ENCODE measurements around the gene CA14.
"Not testable (repeated sequence)": the region's sequence is repeated elsewhere in the genome, so short reads cannot be mapped to it uniquely, and the experiment has no call there.

Gene CA14

DNA sequence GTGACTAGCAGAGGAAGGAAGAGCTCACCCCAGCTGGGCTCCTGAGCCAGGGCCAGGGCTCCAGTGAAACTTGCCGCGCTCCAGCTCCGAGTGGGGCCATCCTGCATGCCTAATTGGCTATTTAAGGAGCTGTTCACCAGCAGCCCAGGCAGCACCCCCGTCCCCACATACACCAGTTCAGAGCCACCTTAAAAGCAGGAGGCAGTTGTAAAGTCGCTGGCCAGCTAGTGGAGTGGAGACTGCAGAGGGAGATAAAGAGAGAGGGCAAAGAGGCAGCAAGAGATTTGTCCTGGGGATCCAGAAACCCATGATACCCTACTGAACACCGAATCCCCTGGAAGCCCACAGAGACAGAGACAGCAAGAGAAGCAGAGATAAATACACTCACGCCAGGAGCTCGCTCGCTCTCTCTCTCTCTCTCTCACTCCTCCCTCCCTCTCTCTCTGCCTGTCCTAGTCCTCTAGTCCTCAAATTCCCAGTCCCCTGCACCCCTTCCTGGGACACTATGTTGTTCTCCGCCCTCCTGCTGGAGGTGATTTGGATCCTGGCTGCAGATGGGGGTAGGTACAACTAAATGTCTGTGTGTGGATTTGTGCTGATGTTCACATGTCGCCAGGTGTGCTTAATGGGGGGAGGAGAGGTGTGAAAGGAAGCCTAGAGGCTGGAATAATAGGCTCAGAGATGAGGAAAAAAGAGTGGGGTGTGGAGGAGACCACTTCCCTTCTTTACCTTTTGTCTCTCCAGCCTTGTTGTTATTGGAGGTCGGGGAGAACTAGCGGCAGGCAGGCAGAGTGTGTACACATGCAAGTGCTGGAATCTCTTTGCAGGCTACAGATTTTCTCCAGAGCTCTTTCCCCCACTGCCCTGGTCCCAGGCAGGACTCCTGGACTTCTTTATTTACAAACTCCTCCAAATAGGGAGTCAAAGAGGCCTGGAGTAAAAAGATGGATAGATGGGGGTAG is at the start of gene CA14:
TSS of gene CA14 (plus strand) at position 151 of the 962 bp plus-strand sequence. CDS start at position 506, 355 bp downstream.
- DNase-seq (ENCODE audit: low spot score) = no peak

DNA sequence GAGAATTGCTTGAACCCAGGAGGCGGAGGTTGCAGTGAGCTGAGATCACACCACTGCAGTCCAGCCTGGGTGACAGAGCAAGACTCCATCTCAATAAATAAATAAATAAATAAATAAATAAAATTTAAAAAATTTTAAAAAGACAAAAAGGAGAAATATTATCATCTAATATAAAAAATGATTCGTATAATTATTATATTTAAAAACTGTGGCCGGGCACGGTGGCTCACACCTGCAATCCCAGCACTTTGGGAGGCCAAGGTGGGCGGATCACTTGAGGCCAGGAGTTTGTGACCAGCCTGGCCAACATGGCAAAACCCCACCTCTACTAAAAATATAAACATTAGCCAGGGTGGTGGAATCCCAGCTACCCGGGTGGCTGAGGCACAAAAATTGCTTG is 49.1 kb upstream of the CA14 start:
- DNase-seq (ENCODE audit: low spot score) = not testable (repeated sequence)

DNA sequence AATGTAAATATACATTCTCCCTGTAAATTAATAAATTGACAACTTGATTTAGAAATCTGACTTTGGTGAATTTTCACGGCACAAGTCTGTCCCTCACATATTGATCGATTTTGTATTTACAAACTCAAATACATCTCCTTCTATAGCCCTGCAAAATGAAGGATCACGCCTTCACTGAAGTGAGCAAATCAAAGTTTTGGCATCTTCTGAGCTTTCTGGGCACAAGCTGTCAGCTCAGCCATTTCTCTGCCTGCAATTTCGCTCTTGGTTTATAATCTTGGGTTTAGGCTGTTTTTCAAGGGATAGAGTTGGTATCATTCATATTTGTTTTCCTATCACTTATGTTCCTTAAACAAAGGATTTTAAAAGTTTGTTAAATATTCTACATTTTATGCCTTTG is 47.5 kb upstream of the CA14 start:
- no peak for DNase-seq (ENCODE audit: low spot score)

DNA sequence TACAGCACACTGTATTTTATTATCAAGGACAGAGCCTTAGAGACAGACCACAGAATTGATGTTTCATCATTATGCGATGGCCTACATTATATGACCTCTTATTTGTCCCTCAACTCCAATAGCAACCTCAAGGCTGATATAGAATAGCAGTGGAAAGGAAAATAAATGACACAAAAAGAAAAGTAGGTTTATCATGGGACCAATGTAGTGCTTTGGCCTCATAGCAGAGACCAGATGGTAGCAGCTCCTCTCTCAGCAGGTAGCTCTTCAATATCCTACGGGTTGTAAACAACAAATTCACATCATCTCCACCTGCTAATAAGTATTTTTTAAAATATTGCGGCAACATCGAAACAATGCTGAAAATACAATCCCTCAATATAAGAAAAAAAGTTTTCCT is 46.9 kb upstream of the CA14 start:
- no peak for DNase-seq (ENCODE audit: low spot score)

DNA sequence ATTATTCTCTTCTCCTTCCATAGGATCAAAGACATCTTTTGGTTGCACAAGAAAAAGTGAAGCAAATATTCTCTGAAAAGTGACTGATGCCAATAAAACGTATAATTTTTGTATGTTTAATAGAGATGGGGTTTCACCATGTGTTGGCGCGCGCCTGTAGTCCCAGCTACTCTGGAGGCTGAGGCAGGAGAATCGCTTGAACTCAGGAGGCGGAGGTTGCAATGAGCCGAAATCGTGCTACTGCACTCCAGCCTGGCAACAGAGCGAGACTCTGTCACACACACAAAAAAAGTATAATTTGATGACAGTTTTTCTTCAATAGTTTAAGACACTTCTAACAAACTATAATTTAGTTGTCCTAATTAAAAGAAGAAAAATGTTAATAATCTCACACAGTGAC is 45.5 kb upstream of the CA14 start:
- DNase-seq (ENCODE audit: low spot score) = no peak

DNA sequence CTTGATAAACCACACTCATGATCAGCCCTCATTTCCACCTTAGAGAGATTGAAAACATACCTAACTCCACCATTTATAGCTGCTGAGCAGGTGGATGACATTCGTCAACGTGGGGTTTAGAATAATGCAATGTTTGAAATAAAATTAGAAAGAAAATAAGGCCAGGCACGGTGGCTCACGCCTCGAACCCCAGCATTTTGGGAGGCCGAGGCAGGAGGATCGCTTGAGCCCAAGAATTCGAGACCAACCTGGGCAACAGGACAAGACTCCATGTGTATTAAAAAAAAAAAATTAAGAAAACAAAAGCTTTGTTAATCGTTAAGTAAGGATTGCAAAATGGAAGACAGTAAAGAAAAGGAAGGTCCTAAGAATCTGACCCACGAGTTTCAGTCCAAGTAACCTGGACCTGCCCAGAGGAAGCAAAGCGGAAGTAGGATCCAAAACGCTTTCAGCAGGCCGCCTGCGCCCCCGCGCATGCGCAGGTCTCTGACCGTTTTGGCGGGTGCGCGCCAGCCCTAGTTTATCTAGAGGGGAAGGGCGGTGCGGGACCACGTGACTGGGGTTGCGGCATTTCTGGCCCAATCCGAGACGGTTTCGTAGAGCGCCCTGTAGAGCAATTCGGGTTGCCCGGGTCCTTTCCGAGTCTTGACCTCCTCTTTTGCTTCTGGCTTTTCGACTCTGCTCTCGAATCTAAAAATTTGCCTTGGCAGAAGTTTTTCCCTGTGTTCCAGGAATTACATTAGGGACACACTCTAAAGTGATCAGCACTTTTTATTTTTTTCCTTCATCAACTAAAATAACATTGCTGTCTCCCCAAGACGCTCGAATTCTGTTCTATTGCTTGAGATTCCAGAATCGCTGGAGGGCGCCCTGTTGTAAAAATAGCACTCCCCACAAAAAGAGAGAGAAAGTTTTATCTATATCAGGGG is 44.1 kb upstream of the CA14 start:
- DNase-seq (ENCODE audit: low spot score) = peak; percentile 92

DNA sequence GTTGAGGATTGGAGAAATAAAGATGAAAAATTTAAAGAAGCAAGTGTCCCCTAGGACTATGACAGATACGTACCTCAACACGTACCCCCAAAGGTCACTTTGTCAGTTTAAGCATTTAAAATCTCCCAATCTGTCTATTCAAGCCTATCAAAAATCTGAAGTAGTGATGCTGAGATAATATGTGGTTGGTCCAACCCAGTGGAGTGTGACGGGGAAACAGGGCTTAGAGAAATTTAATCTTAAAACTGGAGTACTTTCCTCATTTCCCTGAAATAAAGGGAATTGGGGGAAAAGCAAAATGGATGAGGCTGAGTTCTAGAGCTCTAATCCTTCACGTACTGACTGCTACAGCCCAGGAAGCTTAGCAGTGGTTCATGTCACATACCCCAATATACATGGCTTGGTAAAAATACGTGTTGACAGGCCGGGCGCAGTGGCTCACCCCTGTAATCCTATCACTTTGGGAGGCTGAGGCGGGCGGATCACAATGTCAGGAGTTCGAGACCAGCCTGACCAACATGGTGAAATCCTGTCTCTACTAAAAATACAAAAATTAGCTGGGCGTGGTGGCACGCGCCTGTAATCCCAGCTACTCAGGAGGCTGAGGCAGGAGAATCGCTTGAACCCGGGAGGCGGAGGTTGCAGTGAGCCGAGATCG is 43.3 kb upstream of the CA14 start:
- not testable (repeated sequence) for DNase-seq (ENCODE audit: low spot score)

DNA sequence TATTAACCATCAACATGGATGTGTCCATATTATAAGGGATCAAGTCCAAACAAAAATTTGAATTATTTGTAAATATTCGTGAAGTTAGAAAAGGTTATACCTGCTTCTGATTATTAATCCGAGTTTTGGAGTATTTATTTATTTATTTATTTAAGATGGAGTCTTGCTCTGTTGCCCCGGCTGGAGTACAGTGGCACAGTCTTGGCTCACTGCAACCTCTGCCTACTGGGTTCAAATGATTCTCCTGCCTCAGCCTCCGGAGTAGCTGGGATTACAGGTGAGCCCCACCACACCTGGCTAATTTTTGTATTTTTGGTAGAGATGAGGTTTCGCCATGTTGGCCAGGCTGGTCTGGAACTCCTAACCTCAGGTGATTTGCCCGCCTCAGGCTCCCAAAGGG is 41.7 kb upstream of the CA14 start:
- not testable (repeated sequence) for DNase-seq (ENCODE audit: low spot score)

DNA sequence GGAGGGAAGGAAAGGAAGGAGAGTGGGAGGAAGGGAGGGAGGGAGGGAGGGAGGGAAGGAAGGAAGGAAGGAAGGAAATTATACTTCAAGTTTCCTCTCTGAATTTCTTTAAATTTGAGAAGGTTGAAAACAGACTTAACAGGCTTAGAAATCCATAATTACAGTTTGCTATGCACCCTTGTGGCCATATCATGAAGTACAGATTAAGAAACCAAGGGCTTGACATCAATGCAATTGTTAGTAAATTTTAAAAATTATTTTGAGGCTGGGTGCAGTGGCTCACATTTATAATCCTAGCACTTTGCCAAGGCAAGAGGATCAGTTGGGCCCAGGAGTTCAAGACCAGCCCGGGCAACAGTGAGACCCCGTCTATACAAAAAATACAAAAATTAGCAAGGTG is 36.0 kb upstream of the CA14 start:
- DNase-seq (ENCODE audit: low spot score) = peak; percentile 38

DNA sequence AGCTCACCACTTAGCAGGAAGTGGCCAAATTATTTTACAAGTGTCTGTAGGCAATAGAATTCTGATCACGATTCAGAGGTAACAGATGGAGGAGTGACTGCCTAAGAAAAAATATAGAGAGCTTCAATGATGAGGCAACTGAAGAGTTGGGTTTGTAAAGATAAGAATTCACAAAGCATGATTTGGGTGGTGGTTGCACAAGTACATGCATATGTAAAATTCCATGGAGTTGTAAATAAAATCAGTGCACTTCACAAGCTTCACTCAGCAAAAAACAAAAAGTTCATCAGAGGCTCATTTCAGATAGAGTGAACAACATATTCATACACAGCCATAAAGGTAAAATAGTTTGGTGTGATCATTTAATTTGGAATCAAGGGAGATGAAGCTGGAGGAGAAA is 32.6 kb upstream of the CA14 start:
- DNase-seq (ENCODE audit: low spot score) = no peak

DNA sequence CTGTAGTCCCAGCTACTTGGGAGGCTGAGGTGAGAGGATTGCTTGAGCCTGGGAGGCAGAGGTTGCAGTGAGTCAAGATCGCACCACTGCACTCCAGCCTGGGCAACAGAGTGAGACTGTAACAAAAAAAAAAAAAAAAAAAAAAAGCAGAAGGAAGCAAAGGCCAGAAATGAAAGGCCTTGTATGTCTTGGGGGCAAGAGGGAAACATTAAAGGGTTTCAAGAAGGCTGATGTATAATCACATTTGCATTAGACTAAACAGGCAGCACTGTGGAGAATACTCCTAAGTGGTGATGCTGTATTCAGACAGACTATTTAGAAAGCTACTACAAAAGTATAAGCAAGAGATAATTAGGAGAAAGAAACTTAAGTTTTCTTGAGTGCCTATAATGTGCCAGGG is 32.0 kb upstream of the CA14 start:
- DNase-seq (ENCODE audit: low spot score) = no peak

DNA sequence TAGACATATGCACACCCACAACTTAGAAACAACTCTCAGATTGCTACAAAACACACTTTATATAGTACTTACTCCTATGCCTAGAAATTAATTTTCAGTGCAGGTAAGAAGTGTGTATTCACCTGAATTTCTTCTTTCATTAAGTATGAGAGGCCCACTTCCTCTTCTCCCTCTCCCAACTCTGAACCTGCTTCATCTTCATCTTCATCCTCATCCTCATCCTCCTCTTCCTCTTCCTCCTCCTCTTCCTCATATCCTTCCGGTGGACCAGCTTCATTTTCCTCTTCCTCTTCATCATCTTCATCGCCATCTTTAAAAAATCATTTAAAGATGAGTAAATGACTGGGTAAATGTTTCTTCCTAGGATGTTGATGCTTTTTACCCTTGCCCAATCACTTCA is 31.1 kb upstream of the CA14 start:
- no peak for DNase-seq (ENCODE audit: low spot score)

DNA sequence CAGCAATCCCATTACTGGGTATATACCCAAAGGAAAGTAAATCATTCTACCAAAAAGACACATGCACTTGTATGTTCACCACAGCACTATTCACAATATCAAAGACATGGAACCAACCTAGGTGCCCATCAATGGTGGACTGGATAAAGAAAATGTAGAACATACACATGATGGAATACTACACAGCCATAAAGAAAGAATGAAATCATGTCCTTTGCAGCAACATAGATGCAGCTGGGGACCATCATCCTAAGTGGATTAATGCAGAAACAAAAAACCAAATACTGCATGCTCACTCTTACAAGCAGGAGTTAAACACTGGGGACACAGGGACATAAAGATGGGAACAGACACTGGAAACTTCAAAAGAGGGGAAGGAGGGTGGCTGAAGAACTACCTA is 30.3 kb upstream of the CA14 start:
- DNase-seq (ENCODE audit: low spot score) = no peak

DNA sequence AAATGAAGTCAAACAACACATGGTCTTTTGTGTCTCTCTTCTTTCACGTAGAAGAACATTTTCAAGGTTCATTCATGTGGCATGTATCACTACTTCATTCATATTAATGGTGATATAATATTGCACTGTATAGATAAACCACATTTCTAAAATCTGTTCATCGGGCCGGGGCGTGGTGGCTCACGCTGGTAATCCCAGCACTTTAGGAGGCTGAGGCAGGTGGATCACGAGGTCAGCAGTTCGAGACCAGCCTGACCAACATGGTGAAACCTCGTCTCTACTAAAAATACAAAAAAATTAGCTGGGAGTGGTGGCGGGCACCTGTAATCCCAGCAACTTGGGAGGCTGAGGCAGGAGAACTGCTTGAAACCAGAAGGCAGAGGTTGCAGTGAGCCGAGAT is 29.3 kb upstream of the CA14 start:
- DNase-seq (ENCODE audit: low spot score) = not testable (repeated sequence)

DNA sequence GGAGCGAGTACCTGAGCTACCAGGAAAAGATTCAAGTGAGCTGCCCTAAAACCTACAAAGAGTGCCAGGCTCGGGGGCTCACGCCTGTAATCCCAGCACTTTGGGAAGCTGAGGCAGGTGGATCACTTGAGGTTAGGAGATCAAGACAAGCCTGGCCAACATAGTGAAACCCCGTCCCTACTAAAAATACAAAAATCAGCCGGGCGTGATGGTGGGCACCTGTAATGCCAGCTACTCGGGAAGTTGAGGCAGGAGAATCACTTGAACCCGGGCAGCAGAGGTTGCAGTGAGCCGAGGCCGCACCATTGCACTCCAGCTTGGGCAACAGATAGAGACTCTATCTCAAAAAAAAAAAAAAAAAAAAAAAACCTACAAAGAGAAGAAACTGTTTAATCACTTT is 24.7 kb upstream of the CA14 start:
- DNase-seq (ENCODE audit: low spot score) = not testable (repeated sequence)

DNA sequence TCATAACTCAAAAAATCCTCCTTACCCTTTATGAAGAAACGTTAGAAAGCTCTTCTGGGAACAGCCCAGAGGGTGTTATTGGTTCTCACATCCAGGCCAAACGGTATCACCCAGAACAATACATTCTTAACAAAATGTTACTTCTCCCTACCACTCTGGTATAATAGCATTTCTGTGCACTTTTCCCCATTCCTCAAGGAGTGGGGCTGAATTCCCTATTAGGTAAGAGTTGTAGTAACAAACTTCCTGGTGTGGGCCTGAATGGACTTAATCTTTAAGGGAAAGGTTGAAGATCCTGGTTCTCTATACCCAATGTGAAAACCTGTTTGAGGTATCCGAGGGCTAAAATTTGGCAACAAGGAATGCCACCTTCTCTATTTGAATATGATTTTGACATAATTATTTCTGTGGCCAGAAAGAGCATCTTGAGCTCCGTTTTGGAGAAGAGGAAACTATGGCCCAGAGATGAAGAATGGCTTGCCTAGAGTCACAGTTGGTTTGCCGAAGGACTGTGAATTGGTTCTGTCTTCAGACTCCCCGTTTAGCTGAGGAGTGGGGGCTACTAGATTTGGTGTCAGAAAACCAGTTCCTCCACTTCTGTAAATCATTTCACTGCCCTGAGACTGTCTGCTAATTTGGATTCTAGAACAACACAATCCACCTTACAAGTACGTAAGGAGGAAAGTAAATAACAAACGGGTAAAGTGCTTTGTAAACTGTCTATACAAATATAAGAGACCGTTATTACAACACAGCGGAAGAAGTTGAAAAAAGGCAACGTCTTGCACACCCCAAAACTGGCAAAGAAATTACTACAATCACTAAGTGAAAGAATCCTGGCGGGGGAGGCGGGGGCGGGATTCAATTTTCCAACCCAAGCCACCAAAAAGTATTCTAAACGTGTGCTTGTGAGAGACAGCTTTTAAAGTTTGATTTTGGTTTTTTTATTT is 23.9 kb upstream of the CA14 start:
- DNase-seq (ENCODE audit: low spot score) = peak; percentile 27

DNA sequence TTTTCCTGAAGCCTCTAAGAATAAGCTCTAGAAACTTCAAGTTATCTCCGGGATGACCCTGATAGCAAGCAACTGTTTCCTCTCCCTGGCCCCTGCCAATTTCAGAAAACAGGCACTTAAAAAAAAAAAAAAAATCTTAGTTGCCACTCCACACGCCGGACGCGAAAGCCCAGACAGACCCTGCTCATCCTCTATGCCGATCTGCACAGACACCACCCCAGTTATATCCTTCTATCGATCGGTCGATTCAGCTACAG is 23.3 kb upstream of the CA14 start:
- DNase-seq (ENCODE audit: low spot score) = no peak

DNA sequence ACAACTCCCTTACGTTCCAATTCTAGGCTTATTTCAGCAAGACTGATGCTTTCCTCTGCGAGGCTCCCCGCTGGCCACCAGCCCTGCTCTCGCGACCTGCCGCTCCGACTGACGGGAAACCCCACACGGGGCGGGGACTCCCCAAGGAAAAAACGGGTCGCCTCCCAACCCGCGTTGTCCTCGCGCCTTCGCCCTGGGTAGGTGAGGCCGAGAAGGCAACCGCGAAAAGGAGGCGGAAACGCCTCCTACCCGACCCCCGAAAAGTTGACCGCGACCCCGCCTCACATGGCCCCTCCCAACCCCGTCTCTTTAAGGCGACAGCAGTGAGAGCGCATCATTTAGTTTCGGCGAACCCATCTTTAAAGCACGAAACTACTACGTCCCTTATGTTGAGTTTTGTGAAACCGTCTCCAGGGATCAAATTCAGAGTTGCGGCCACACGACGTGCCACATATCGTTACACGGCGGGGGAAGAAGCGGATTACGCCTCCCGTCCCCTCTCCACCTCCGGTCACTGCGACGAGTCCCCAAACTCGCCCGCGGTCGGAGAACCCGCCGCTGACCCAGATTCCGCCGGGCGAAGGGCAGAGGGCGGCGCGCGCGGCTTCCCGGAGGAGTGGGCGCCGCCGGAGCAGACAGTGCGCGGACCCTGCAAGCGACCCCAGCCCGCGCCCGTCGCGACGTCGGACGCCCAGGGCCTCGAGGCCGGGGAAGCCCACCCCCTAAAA is 22.8 kb upstream of the CA14 start:
- DNase-seq (ENCODE audit: low spot score) = peak; percentile 87

DNA sequence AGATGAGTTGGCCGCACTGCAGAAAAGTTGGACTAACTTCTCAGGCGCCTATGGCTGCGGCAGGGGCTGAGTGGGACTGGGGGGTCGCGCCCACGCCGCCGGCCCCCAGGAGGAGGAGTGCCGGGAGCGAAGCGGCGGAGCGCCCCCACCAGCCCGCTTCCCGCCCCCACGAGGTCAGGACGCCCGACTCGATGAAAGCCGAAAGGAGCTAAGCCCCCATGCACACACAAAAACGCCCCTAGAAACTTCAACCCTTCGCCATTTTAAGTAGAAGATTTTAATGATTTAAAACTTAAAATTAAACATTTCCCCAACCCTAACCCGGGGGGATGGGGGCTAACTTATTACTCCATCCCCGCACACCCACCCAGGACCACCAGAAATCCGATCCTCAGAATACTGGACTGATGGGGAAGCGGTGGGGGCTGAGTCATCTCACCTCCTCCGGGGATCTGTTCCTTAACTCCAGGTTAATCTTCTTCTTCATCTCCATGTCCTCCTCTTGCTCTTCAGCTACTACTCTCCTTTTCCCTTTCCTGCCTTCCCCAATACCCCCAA is 22.2 kb upstream of the CA14 start:
- peak; percentile 11 for DNase-seq (ENCODE audit: low spot score)

DNA sequence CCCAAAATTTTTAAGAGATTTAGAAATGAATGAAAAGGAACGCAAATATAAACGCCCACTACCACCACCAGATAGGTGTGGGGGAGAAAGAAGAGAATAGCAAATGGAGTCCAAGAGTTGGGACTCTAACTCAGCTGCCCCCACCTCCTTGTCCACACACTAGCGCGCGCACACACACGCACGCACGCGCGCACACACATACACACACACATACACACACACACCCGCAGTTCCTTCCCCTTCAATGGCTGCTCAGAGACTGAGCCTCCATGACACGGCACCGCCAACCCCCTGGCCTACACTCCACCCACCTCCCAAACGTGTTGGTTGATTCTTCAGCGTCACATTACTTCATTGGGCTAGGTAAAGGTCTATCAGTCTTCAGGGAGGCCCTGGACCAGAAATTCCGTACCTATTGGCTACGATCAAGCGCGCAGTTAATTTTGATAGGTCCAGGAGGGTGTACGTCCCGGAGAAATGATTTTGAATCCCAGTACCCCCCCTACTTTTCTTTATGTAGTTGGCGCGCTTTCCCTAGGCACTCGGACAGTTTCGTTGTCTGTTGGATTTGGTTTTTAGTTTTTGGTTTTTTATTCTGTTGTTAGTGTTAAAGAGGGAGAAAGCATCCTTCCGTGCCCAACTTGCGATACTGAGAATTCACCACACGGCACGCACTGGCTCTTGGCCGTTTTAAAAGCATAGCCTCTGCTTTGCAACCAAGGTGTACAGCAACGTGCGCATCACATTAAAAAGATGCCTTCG is 21.5 kb upstream of the CA14 start, which contains the start of gene ANP32E:
TSS of gene ANP32E (minus strand) at position 261 of the 762 bp plus-strand sequence. CDS start 326 bp downstream, outside the sequence.
- peak; percentile 98 for DNase-seq (ENCODE audit: low spot score)

Data from CD4-positive, alpha-beta T cell treated with Interleukin-2 at 100 ng/mL for 4 hours (primary cell).